ENCODE results near the gene FAM131B. TPM values are rescaled to one million over a fixed set of nuclear protein-coding genes. Genes with fewer than 3 reads are reported as not detected.

FAM131B gene
- total and polyA plus RNA-seq, 9 of the 15 experiments (the other 6 are each of a cell fraction or from before 2014, with no cell fraction given) = 0.03 to 0.04 TPM; not detected in 7

DNA sequence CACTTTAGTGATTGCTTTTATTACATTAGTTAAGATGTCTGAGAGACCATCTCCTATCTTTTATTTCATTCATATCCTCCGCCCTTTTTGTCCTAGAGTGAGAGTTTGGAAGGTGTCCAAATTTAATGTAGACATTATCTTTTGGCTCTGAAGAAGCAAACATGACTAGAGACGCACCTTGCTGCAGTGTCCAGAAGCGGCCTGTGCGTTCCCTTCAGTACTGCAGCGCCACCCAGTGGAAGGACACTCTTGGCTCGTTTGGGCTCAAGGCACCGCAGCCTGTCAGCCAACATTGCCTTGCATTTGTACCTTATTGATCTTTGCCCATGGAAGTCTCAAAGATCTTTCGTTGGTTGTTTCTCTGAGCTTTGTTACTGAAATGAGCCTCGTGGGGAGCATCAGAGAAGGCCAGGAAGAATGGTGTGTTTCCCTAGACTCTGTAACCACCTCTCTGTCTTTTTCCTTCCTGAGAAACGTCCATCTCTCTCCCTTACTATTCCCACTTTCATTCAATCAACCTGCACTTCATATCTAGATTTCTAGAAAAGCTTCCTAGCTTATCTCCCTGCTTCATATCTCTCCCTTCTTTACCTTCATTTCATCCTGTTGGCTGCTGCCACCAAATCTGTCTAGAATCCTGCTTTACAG, 57.0 kb downstream of the FAM131B start (continued):
- TF ChIP-seq, protein P1, sequence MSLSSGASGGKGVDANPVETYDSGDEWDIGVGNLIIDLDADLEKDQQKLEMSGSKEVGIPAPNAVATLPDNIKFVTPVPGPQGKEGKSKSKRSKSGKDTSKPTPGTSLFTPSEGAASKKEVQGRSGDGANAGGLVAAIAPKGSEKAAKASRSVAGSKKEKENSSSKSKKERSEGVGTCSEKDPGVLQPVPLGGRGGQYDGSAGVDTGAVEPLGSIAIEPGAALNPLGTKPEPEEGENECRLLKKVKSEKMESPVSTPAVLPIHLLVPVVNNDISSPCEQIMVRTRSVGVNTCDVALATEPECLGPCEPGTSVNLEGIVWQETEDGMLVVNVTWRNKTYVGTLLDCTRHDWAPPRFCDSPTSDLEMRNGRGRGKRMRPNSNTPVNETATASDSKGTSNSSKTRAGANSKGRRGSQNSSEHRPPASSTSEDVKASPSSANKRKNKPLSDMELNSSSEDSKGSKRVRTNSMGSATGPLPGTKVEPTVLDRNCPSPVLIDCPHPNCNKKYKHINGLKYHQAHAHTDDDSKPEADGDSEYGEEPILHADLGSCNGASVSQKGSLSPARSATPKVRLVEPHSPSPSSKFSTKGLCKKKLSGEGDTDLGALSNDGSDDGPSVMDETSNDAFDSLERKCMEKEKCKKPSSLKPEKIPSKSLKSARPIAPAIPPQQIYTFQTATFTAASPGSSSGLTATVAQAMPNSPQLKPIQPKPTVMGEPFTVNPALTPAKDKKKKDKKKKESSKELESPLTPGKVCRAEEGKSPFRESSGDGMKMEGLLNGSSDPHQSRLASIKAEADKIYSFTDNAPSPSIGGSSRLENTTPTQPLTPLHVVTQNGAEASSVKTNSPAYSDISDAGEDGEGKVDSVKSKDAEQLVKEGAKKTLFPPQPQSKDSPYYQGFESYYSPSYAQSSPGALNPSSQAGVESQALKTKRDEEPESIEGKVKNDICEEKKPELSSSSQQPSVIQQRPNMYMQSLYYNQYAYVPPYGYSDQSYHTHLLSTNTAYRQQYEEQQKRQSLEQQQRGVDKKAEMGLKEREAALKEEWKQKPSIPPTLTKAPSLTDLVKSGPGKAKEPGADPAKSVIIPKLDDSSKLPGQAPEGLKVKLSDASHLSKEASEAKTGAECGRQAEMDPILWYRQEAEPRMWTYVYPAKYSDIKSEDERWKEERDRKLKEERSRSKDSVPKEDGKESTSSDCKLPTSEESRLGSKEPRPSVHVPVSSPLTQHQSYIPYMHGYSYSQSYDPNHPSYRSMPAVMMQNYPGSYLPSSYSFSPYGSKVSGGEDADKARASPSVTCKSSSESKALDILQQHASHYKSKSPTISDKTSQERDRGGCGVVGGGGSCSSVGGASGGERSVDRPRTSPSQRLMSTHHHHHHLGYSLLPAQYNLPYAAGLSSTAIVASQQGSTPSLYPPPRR (CRISPR knock-in tag; IDR thresholded peaks at IDR 0.05; ENCODE audit: borderline replicate concordance) = no peak
- TF ChIP-seq, protein P2, sequence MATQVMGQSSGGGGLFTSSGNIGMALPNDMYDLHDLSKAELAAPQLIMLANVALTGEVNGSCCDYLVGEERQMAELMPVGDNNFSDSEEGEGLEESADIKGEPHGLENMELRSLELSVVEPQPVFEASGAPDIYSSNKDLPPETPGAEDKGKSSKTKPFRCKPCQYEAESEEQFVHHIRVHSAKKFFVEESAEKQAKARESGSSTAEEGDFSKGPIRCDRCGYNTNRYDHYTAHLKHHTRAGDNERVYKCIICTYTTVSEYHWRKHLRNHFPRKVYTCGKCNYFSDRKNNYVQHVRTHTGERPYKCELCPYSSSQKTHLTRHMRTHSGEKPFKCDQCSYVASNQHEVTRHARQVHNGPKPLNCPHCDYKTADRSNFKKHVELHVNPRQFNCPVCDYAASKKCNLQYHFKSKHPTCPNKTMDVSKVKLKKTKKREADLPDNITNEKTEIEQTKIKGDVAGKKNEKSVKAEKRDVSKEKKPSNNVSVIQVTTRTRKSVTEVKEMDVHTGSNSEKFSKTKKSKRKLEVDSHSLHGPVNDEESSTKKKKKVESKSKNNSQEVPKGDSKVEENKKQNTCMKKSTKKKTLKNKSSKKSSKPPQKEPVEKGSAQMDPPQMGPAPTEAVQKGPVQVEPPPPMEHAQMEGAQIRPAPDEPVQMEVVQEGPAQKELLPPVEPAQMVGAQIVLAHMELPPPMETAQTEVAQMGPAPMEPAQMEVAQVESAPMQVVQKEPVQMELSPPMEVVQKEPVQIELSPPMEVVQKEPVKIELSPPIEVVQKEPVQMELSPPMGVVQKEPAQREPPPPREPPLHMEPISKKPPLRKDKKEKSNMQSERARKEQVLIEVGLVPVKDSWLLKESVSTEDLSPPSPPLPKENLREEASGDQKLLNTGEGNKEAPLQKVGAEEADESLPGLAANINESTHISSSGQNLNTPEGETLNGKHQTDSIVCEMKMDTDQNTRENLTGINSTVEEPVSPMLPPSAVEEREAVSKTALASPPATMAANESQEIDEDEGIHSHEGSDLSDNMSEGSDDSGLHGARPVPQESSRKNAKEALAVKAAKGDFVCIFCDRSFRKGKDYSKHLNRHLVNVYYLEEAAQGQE (IDR thresholded peaks at IDR 0.05; ENCODE audit: borderline replicate concordance) = peak; percentile 88
- TF ChIP-seq, protein P2 (CRISPR knock-in tag; IDR thresholded peaks at IDR 0.05; ENCODE audit: low read depth) = no peak
- TF ChIP-seq SIX5 (IDR thresholded peaks at IDR 0.05; ENCODE audit: borderline replicate concordance in 1 of 2, insufficient read depth in 1 of 2, low read depth in 1 of 2, low read length in 2 of 2) (no peak), ATF1 (CRISPR knock-in tag; IDR thresholded peaks at IDR 0.05) (no peak), ATF1 (tag; IDR thresholded peaks at IDR 0.05) (0 out of 2 replicates have a peak, but pooled peaks have one; percentile 14), CBX3 (IDR thresholded peaks at IDR 0.05; ENCODE audit: borderline replicate concordance in 1 of 2, low read length in 2 of 2) (0 out of 3 replicates have a peak, but pooled peaks of 1 of the 2 experiments have one; percentile 20), RAD21 (CRISPR knock-in tag; conservative IDR thresholded peaks at IDR 0.05 in 1 of 2, IDR thresholded peaks at IDR 0.05 in 1 of 2) (peak; percentile 73 to 84)
